Activated gamma-delta T cell treated with Interleukin-2 at 50 U/mL for 16 hours (primary cell): ENCODE data around the gene TCP11.

ENCODE experiments used
- DNase-seq: peaks from one replicate; pipeline ENCODE4 v3.0.0-alpha.2; 2020

The TCP11 gene

GRCh38 chr6:35141007-35141655 is at the start of gene TCP11:
TSS of gene TCP11 (minus strand) at chr6:35141339. CDS start at chr6:35140870, 469 bp downstream.
- DNase-seq, result peak; percentile 21

GRCh38 chr6:35190306-35190705 is 49.2 kb upstream of the TCP11 start:
- no peak for DNase-seq

GRCh38 chr6:35188886-35189285 is 47.7 kb upstream of the TCP11 start:
- no peak for DNase-seq

- DNase-seq, result no peak
Observed at GRCh38 chr6:35186571-35186970, 45.4 kb upstream of the TCP11 start.

- no peak for DNase-seq
Observed at GRCh38 chr6:35185971-35186370, 44.8 kb upstream of the TCP11 start.

GRCh38 chr6:35185302-35185681 is 44.2 kb upstream of the TCP11 start:
- no peak for DNase-seq

- DNase-seq, result no peak
Observed at GRCh38 chr6:35184580-35185301, 43.6 kb upstream of the TCP11 start.

GRCh38 chr6:35183935-35184334 is 42.8 kb upstream of the TCP11 start:
- DNase-seq, result no peak

- DNase-seq, result no peak
Observed at GRCh38 chr6:35183281-35183680, 42.1 kb upstream of the TCP11 start.

GRCh38 chr6:35181933-35182612 is 40.9 kb upstream of the TCP11 start:
- DNase-seq, result no peak

GRCh38 chr6:35181308-35181932 is 40.3 kb upstream of the TCP11 start:
- no peak for DNase-seq

- no peak for DNase-seq
Observed at GRCh38 chr6:35179901-35180535, 38.9 kb upstream of the TCP11 start.

GRCh38 chr6:35178932-35179832 is 38.0 kb upstream of the TCP11 start:
- no peak for DNase-seq

GRCh38 chr6:35178012-35178411 is 36.9 kb upstream of the TCP11 start:
- no peak for DNase-seq

GRCh38 chr6:35177596-35177995 is 36.5 kb upstream of the TCP11 start:
- DNase-seq, result no peak

GRCh38 chr6:35177157-35177556 is 36.0 kb upstream of the TCP11 start:
- DNase-seq, result no peak

- DNase-seq, result no peak
Observed at GRCh38 chr6:35176301-35177024, 35.3 kb upstream of the TCP11 start.

- no peak for DNase-seq
Observed at GRCh38 chr6:35174501-35174900, 33.4 kb upstream of the TCP11 start.

- DNase-seq, result no peak
Observed at GRCh38 chr6:35174088-35174434, 32.9 kb upstream of the TCP11 start.

GRCh38 chr6:35173427-35174087 is 32.4 kb upstream of the TCP11 start:
- no peak for DNase-seq

- no peak for DNase-seq
Observed at GRCh38 chr6:35173044-35173426, 31.9 kb upstream of the TCP11 start.
